HG02970 (cell line): ENCODE measurements around the gene SGSM1.

ENCODE experiments used
- ATAC-seq: cut with Tn5 transposase; IDR thresholded peaks from one replicate; pipeline ENCODE4 v1.9.1; 2021; ENCODE audit warnings: mild to moderate bottlenecking, moderate library complexity, moderate number of reproducible peaks; ENCODE audit not compliant: unreplicated experiment, low FRiP score

Gene SGSM1

DNA sequence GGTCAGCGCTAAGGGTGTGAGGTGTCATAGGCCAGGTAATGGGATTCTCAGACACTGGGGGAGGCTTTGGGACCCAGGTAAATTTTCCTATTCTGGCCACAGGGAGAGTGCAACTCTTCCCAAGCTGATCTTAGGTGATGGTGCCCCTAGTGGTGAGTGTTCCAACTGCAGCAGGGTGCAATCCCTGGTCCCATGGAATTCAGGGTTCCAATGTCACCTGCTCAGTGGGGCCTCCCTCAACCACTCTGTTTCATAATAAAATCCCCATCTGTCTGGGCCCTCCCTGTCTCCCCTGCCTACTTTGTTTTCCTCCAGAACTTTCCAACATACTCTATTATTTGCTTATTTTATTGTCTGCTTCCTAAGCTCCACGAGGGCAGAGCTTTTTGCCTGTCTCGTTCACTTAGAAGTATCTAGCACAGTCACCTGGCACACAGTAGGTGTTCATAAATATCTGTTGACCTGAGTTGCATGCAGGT is 2.9 kb upstream of the SGSM1 start:
- no peak for ATAC-seq

DNA sequence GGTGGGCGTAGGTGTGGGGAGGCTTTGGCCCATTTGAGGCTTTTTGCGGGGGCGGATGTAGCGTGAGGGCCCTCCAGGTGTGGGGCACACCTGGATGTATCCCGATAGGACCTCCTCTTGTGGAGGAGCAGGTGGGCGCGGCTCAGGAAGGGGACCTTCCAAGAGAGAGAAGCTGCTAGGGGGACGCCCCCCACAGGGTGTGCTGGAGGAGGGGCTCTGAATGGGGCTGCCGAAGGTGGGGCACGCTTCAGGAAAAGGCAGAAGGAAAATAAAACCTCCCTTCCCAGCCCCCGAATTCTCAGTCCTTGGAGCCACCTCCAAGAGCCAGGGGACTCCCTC is 621 bp downstream of the SGSM1 start:
- no peak for ATAC-seq

DNA sequence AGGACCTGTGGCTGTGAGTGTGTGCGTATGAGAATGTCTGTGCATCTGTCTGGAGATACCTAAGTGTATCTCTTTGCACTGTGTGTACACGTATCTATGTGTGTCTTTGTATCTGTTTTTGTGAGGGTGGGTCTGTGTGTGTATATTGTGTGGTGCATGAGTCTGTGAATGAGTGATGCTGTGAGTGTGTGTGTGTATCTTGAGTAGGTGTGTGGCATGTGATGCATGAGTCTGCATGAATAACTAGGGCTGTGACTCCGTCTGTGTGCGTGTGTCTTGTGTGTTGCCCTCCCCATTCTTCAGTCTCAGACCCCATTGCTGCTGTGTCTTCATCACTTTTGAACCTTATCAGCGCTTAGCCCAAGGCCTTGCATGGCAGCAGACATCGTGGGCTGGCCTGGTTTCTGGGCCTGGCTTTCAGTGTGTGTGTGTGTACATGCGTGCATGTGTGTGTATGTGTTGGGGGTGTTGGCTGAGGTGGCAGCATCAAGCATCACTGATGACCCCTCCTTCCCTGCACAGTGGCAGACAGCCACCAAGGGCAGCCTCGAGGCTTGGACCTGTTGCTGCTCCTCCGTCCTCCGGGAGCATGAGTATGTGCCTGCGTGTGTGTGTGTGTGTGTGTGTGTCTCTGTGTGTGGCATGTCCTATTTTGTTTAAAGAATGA is 1.4 kb downstream of the SGSM1 start:
- ATAC-seq: no peak

DNA sequence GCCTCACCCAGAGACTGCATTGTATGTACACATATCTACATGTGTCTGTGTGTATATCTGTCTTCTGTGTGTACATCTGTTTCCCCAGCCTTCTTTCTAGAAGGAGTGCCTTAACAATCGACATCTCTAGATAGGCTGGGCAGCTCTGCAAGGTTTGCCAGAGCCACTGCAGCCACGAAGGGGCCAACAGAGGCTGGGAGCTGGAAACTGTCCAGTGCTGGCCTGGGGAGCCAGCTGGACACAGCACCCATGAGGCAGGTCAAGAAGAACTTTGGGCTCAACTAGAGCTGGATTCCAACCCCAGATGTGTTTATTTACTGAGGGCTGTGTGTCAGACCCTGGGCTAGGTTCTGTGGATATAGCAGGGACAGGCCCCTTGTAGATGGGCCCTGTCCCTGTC is 3.3 kb downstream of the SGSM1 start:
- no peak for ATAC-seq

DNA sequence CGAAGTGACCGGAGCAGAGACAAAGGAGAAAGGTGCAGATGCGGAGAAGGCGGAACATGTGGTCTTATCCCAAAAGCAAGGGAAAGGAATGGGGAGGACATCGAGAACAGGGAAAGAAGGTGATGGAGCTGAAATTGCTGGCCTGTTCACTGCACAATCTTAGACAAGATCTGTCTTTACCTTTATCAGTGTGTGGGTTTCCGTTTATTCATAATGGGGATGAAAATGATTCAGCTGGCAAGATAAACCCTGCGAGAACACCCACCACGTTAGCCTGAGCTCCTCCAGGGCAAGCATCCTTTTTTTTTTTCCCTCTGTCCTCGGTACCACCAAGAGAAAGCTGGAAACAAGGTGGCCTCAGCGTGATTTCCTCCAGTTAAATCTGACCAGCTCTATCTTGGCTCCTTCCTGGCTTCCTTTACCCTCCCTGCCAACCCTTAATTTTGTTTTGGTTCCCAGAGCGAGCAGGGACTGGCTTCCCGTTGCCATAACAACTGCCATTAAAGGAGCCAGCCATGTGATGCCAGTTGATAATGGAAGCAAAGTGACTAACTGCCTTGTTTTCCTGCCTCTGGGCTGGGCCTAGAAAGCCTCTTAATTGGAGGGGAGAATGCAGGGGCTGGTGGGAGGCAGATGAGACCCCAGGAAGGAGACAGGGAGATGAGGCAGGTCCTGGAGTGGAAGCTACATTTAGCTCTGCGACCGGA is 4.2 kb downstream of the SGSM1 start:
- no peak for ATAC-seq

DNA sequence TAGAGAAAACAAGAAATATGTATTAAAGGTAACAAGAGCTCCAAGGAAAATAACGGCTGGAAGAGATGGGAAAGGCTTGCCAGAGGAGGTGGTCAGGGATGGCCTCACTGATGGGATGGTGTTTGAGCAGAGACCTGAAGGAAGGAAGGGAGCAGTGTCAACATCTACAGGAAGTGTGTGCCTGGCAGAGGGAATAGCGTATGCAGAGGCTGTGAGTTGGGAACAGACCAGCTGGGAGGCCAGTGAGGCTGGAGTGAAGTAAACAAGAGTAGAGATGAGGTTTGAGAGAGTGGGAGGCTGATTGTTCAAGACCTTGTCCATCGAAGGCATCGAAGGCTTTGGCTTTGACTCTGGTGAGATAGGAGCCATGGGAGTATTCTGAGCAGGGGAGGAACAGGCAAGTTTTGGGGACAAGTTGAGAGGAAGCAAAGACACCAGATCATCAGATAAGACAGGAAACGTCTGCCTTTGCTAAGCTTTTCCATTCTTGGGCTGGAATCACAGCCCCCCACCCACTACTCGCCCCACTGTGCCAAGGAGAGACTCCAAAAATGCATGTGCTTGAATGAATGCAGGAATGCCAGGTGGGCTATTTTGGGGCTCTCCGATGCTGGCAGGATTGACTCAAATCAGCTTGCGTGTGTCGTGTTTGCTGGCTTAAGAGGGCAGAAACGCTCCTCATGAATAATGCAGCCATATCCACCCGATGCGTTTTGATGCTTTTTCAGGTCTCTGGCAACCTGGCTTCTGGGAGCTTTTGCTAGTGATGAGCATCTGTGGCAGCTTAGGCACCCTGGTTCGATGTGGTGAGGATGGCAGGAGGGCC is 7.2 kb downstream of the SGSM1 start:
- no peak for ATAC-seq

DNA sequence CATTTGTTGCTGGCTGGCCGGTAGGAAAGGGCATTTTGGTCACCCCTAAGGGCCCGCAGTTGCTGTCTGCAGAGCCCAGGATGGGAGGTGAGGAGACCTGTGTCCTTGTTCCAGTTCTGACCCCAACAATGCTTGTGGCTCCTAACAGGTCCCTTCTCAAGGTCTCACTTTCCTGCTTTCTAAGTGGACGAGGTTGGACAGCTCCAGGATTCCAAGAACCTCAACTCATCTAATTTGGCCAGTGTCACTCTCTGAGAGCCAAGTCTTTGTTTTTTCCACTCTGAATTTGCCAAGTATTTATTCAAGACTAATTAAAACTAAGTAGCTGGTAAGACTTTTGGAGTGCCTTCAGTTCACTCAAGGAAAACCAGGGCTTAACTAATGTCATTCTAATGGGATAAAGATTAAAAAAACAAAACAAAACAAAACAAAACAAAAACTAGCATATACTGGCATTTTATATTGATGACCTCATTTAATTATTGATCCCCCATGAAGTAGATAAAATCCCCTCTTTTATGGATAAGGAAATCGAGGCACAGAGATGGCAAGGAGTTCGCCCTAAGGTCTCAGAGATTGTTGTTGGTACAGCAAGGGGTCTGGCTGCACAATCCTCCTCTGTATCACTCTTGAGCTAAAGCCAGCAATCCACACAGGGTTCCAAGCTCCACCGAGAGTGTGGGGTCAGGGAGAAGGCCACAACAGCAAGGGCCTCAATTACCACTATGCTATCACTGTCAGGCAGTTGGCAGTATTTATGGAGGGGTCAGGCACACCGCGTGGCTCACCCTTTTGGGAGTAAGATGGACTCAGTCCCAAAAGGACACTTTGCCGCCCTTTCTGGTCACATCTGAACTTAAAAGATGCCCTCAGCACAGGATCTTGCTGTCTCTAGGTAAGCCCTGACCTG is 8.1 kb downstream of the SGSM1 start:
- ATAC-seq: no peak

DNA sequence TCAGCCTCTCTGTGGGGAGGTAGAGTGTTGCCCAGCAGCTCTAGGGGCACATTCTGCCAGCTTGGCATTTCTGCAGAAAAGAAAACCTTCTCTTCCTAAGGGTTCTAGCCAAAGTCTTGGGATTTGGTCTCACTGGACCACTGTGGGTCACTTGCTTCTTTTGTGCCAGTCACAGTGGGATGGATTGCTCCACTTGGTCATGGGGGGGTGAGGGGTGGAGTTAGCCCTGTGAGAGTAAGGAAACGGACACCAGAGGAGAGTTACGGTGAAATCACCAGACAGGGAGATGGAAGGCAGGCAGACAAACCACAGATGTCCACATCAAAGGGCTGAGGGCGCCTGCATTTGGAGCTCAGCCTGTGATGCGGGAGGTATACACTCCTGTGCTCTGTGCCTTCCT is 10.8 kb downstream of the SGSM1 start:
- ATAC-seq: no peak

DNA sequence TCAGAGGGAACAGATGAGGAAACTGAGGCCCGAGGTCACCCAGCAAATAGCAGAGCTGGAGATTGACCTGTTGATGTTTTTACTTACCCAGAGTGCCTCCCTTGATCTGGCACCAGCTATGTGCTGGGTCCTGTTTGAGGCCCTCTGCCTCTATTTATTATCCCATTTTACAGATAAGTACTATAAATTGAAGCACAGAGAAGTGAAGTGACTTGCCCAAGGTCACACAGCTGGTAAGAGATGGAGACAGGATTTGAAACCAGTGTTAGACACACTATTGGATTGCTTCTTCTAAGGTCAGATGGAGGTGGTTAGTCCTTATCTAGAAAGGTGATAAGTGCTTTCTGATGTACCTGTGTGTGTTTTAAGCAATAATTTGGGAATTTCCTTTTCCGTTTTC is 13.5 kb downstream of the SGSM1 start:
- no peak for ATAC-seq

DNA sequence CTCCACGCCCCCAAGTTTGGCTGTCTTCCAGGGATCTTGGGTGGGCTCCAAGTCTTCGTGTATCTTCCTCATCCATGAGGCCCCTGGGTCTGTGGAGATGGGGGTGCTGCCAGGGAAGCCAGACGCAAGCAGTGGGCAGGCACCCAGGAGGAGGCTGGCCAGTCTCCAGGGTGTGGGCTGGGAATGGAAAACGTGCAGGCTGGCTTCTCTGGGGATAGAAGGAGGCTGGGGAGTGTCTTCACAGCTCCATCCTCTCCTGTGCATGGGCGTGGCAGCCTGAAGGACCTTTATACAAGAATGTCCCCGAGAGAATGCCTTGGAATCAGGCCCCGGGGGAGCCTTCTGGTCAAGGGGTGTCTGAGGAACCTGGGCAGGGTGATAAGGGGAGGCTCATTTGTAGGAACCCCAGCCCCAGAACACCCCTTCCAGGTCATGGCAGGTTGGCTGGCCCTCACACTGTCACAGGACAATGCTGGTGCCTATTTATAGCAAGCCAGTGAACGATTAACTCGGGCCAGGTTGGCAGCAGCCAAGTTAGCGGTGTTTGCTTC is 14.0 kb downstream of the SGSM1 start:
- ATAC-seq: no peak

DNA sequence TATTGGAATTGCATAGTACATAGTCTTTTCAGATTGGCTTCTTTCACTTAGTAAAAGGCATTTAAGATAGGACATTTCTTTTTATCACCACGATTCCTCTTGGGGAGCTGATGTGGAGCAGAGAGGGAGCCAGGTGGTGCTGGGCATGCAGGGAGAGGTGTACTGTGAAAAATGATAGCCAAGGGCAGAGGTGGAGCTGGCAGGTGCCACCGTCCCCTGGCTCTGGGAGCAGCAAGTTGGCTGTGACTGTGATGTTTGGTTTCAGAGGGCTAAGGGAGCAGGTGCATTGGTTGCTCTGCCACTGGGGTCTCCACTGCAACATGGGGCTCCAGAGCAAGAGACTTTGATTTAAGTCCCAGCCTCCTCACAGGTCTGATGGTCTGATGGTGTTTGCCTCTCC is 16.5 kb downstream of the SGSM1 start:
- no peak for ATAC-seq

DNA sequence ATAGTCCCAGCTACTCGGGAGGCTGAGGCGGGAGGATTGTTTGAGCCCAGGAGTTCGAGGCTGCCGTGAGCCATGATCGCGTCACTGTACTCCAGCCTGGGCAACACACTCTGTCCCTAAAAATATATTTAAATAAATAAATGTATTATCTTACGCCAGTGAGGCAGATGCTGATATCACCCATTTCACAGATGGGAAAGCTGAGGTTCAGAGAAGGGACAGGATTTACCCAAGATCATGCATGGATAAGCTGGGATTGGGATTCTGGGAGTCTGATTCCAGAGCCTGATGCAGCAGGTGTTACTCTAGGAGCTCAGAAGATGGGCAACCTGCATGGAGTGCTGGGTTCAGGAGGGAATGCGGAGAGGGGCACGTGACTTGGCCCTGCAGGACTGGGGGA is 17.8 kb downstream of the SGSM1 start:
- ATAC-seq: no peak

DNA sequence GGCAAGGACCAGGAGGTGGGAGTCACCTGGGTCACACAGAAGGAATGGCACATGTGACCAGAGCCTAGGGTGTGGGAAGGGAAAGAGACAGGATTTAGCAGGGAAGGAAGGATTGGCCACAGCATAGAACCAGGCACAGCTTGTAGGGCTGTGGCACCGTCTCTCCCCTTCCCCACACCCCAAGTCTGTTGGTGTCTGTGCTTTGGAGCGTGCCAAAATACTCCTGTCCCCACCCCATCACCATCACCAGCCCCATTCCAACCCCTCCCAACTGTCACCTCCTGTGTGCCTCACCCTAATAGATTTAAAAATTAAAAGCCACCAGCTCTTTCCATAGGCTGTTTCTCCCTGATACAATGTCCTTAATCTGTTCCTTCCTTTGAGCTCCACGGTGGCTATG is 18.2 kb downstream of the SGSM1 start:
- no peak for ATAC-seq

DNA sequence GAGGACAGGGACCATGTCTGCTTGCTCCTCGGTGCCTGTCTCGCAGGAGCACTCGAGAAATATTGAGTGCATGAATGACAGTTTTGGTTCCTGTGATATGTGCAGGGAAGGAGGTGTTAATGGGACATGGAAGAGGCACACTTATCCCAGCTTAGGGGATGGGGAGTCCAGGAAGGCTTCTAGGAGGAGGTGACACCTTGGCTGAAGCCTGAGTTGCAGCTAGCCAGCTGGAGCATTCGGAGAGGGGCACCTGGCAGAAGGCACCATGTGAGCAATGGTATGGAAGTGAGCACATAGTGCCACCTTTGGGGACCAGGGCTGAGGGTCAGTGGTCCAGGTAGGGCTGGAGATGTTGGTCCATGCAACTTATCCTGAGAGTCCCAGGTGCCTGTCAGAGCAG is 18.9 kb downstream of the SGSM1 start:
- ATAC-seq: no peak

DNA sequence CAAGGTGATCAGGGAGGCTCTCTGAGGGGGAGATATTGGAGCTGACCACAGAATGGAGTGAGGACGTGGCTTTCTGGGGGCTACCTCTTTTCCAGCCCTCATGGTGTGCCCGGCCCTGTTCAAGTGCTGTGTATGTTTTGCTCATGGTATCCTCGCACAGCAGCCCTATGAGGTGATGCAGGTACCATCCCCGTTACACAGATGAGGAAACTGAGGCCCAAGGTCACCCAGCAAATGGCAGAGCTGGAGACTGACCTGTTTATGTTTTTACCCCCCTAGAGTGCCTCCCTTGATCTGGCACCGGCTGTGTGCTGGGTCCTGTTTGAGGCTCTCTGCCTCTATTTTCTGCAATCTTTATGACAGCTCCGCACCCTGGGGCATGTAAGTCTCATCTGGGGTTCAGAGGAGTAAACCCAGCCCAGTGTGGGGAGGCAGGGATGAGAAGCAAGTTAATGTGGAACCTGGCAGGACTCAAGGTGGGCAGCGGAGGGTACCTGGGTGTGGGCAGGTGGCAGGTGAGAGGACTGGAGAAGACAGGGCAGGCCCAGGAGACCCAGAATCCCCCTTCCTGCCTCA is 20.8 kb downstream of the SGSM1 start:
- no peak for ATAC-seq

DNA sequence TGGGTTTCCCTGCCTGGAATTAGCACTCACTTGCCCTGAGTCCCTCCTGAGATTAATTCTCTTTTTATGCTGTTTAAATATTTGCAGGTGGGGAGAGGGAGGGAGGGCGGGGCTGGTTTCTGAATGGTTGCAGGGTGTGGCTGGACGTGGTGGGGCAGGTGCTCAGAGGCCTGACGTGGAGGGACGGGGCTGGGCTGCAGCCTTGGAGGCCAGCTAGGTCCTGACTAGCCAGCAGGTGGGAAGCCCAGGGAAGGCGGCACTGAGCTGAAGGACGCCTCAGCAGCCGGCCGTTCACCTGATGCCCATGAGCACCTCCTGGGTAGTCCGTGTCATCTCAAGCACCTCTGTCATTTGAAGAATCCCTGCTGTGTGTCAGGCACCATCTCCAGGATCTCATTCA is 21.3 kb downstream of the SGSM1 start:
- ATAC-seq: no peak

DNA sequence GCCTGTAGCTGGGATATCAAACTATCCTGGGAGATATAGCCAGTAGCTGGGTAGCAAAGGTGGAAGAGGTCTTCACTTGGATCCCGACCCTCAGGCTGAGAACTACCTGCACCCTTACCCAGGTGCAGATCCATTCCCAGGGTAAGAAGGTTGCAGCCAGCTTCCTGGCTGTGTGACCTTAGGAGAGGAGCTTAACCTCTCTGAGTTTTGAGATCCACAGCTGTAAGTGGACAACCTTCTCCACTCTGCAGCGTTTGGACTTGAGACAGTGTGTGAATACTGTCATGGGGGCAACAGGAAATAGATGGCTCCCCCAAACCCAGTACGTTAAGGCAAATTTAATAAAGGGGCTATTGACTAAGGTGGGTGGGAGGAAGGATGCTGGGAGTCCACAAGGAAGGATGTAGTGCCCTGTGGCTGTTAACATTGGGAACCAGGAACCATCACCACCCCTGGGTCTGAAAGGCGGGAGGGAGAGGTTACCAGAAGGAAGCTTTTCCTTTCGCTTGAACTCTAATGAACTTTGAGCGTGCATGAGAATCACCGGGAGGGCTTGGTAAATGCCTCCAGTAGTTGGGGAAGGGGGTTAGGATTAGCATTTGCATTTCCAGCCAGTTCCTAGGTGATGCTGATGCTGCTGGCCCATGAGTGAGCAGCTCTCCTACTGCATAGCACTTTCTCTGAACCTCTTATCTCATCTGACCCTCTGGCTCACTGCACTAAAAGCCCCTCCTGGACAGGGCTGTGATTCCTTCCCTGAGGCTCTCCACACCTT is 24.4 kb downstream of the SGSM1 start:
- ATAC-seq: no peak

DNA sequence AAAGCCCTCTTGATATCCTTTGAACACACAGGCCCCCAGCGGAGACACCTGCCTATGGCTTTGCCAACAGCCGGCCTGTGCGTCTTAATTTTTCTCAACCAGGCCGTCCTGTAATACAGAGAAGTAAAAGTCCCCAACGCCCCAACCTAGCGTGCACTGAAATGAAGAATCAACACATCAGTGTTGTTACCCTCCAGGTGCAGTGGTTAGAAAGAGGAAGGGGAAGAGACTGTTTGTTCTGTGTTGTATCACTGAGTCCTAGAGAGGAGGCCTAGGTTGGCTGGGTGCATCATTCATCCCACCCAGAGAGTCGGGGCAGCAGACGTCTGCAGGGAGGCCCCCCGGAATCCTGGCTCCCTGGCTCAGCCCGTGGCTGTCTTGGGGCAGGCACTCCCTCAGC is 25.7 kb downstream of the SGSM1 start:
- ATAC-seq: no peak

DNA sequence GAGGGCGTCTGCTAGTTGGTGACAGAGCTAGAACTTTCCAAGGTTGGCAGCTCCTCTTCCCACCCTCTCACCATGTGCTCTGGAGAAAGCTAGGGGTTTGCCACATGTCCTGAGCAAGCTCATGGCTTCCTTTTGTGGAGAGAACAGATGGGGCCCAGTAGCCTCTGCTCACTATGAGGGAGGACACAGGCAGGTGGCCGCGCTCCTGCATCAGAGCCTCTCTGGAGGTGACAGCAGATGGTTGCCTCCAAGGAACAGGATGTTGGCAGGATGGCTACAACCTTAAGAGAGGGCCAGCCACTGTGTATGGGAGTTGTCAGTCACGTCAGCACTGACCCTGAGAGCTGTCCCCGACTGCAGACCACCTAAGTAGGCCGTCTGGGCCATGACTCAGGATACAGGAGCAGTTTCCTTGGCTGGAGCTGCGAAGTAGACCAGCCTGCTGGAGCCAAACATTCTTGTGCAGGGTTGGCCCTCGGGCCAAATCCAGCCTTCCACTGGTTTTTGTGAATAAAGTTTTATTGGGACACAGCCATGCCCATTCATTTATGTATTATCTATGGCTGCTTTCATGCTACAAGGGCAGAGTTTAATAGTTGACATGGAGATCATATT is 28.0 kb downstream of the SGSM1 start:
- ATAC-seq: no peak
